GM23248 (cell line): ENCODE results near the gene ENTHD1. TPM values are rescaled to one million over a fixed set of nuclear protein-coding genes. Genes with fewer than 3 reads are reported as not detected.
"Not testable (repeated sequence)": the region's sequence is repeated elsewhere in the genome, so short reads cannot be mapped to it uniquely, and the experiment has no call there.

Source experiments
- DNase-seq: peaks from one replicate; pipeline ENCODE4 v3.0.0-alpha.2; 2015
- H2AFZ ChIP-seq: fragments of 200-600 bp; sonication (generic); 2 replicates; pipeline ENCODE4 v1.6.1; 2016; ENCODE audit warnings: antibody characterized with exemption
- H3F3A ChIP-seq: fragments of 200-600 bp; sonication (generic); 2 replicates; pipeline ENCODE4 v1.6.1; 2016; ENCODE audit warnings: mild to moderate bottlenecking, antibody characterized with exemption, mixed run types; ENCODE audit not compliant: insufficient read depth
- H3K27ac ChIP-seq: fragments of 200-600 bp; sonication (generic); 2 replicates; pipeline ENCODE4 v1.5.1; 2016; ENCODE audit warnings: mild to moderate bottlenecking
- H3K27me3 ChIP-seq: fragments of 200-600 bp; sonication (generic); replicated peaks from 2 replicates; pipeline ENCODE4 v1.6.1; 2016; ENCODE audit warnings: mild to moderate bottlenecking; ENCODE audit not compliant: insufficient read depth
- H3K36me3 ChIP-seq: fragments of 200-600 bp; sonication (generic); 2 replicates; pipeline ENCODE4 v1.6.1; 2016; ENCODE audit warnings: low read depth, mild to moderate bottlenecking
- H3K4me1 ChIP-seq: fragments of 200-600 bp; sonication (generic); 2 replicates; pipeline ENCODE4 v1.6.1; 2016; ENCODE audit warnings: mild to moderate bottlenecking; ENCODE audit not compliant: insufficient read depth
- H3K4me2 ChIP-seq: fragments of 200-600 bp; sonication (generic); one replicate; pipeline ENCODE4 v1.6.1; 2016; ENCODE audit warnings: mild to moderate bottlenecking; ENCODE audit not compliant: unreplicated experiment
- H3K4me3 ChIP-seq: fragments of 200-600 bp; sonication (generic); 2 replicates; pipeline ENCODE4 v1.5.1; 2016; ENCODE audit warnings: mild to moderate bottlenecking
- H3K79me2 ChIP-seq: fragments of 200-600 bp; sonication (generic); 2 replicates; pipeline ENCODE4 v1.6.1; 2016; ENCODE audit warnings: mild to moderate bottlenecking; ENCODE audit not compliant: insufficient read depth
- H3K9ac ChIP-seq: fragments of 200-600 bp; sonication (generic); 2 replicates; pipeline ENCODE4 v1.6.1; 2016; ENCODE audit warnings: mild to moderate bottlenecking
- H3K9me2 ChIP-seq: fragments of 200-600 bp; sonication (generic); 2 replicates; pipeline ENCODE4 v1.6.1; 2016; ENCODE audit warnings: mixed run types, mild to moderate bottlenecking, moderate library complexity; ENCODE audit not compliant: insufficient read depth
- H3K9me3 ChIP-seq: fragments of 200-600 bp; sonication (generic); one replicate; pipeline ENCODE4 v1.6.1; 2017; ENCODE audit warnings: low read depth
- H4K20me1 ChIP-seq: fragments of 200-600 bp; sonication (generic); 2 replicates; pipeline ENCODE4 v1.6.0; 2016; ENCODE audit not compliant: insufficient read depth
- EZH2 ChIP-seq: fragments of 200-600 bp; sonication (generic); IDR thresholded peaks from 2 replicates; pipeline ENCODE4 v1.6.1; 2018; ENCODE audit warnings: antibody characterized with exemption, mild to moderate bottlenecking; ENCODE audit not compliant: insufficient read depth, poor library complexity, severe bottlenecking
- EZH2phosphoT487 ChIP-seq: fragments of 200-600 bp; sonication (generic); IDR thresholded peaks from 2 replicates; pipeline ENCODE4 v1.6.1; 2018; ENCODE audit warnings: antibody characterized with exemption, moderate library complexity, mild to moderate bottlenecking, low read depth; ENCODE audit not compliant: insufficient read depth
- WGBS, 2 experiments: methylation state at CpG; one replicate each; pipeline ENCODE4 v1.1.6; 2015 to 2017; ENCODE audit warnings: low lambda C conversion rate in 2 of 2, low coverage in 1 of 2; ENCODE audit errors: missing lambda C conversion rate in 2 of 2; 5-methylcytosine and 5-hydroxymethylcytosine counted together
- in situ Hi-C: fragments of 300-500 bp; cut with MboI; formaldehyde crosslinking; loops from 2 replicates; pipeline ENCODE4 v1.15.0; 2020
- polyA plus RNA-seq: library from polyadenylated mRNA; unstranded; fragments of >200 nt; fragmentation: Nextera tagmentation; extraction: Ambion mirVana; gene quantifications from 2 replicates; pipeline ENCODE4 v1.2.1, GENCODE V29; 2016
- total RNA-seq: library from RNA; depleted of rRNA; stranded (reverse); fragments of >200 nt; shearing (Covaris generic); gene quantifications from 2 replicates; pipeline ENCODE4 v1.2.3, GENCODE V29; 2014

Gene ENTHD1
- total and polyA plus RNA-seq, 2 experiments from 2014 or later = not detected

DNA sequence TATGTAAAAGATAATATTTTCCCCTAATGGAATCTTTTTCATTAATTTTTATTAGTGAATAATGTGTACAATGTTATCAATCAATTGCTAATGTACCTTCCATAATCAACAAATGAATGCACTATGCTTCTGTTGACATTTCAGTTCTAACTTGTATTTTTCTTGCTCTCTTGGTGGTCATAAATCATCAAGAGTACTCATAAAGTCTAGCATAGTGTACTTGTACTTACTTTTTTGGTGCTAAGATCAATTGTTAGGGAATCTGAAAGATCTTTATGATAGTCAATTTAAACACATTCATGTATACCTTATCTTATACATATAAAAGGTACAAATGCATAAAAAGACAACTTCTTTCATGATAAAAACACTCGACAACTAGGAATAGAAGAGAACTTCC, 10.5 kb downstream of the ENTHD1 start:
- no peak overlapping the region for H3K27ac ChIP-seq
- no peak overlapping the region for H3K9ac ChIP-seq
- H3K4me3 ChIP-seq = no peak overlapping the region
- no peak overlapping the region for H3K4me2 ChIP-seq
- H3F3A ChIP-seq = no peaks in the 10 kb centered on the region
- H3K4me1 ChIP-seq = no peaks in the 10 kb centered on the region
- 79 to 83% methylated on average over 1 of the region's 1 CpG for WGBS, 2 experiments
- no peaks in the 10 kb centered on the region for H4K20me1 ChIP-seq
- H3K9me2 ChIP-seq = no peaks in the 10 kb centered on the region
- H3K79me2 ChIP-seq = no peaks in the 10 kb centered on the region
- H3K27me3 ChIP-seq = peaks cover 29% of the 10 kb centered on the region
- TF ChIP-seq EZH2 (no peak), EZH2phosphoT487 (no peak)
- H3K9me3 ChIP-seq = no peaks in the 10 kb centered on the region
- DNase-seq = no peak
- H2AFZ ChIP-seq = no peak overlapping the region
- in situ Hi-C loops = no loop called here
- no peaks in the 10 kb centered on the region for H3K36me3 ChIP-seq

- H3K27ac ChIP-seq = no peak overlapping the region
- no peaks in the 10 kb centered on the region for H4K20me1 ChIP-seq
- no peak overlapping the region for H3K4me2 ChIP-seq
- no peak overlapping the region for H3K4me3 ChIP-seq
- no peaks in the 10 kb centered on the region for H3K9me3 ChIP-seq
- H3K9ac ChIP-seq = no peak overlapping the region
- H3K79me2 ChIP-seq = no peaks in the 10 kb centered on the region
- H3K4me1 ChIP-seq = no peaks in the 10 kb centered on the region
- H3K9me2 ChIP-seq = no peaks in the 10 kb centered on the region
- no peak overlapping the region for H2AFZ ChIP-seq
- H3F3A ChIP-seq = no peaks in the 10 kb centered on the region
- in situ Hi-C loops = no loop called here
- no peak for TF ChIP-seq EZH2
- no peak for TF ChIP-seq EZH2phosphoT487
- DNase-seq = no peak
- H3K27me3 ChIP-seq = peaks cover 43% of the 10 kb centered on the region
- H3K36me3 ChIP-seq = no peaks in the 10 kb centered on the region
Observed at GRCh38 chr22:39880722-39881121, 12.8 kb downstream of the ENTHD1 start.

GRCh38 chr22:39877079-39877845, 16.3 kb downstream of the ENTHD1 start:
- Histone ChIP-seq H3K27me3 (peaks cover 60% of the 10 kb centered on the region), H4K20me1 (no peaks in the 10 kb centered on the region), H3K9me2 (no peaks in the 10 kb centered on the region), H3K79me2 (no peaks in the 10 kb centered on the region), H3K4me3 (no peak overlapping the region), H3K9ac (no peak overlapping the region), H3K27ac (no peak overlapping the region), H3K36me3 (no peaks in the 10 kb centered on the region), H3F3A (no peaks in the 10 kb centered on the region), H2AFZ (no peak overlapping the region), H3K4me1 (no peaks in the 10 kb centered on the region), H3K4me2 (no peak overlapping the region), H3K9me3 (no peaks in the 10 kb centered on the region)
- WGBS, 2 experiments = 36 to 37% methylated on average over 6 of the region's 6 CpGs
- no peak for TF ChIP-seq EZH2
- TF ChIP-seq EZH2phosphoT487 = no peak
- no peak for DNase-seq
- in situ Hi-C loops = no loop called here

GRCh38 chr22:39875176-39875885, 18.2 kb downstream of the ENTHD1 start:
- H3K9ac ChIP-seq, in situ Hi-C loops, H3F3A ChIP-seq, H3K36me3 ChIP-seq, H3K79me2 ChIP-seq, H3K9me3 ChIP-seq, H3K9me2 ChIP-seq, H4K20me1 ChIP-seq, H3K4me2 ChIP-seq, H2AFZ ChIP-seq, H3K4me1 ChIP-seq, H3K27ac ChIP-seq, H3K4me3 ChIP-seq: not testable (repeated sequence)
- 71 to 73% methylated on average over 36 to 42 of the region's 42 CpGs for WGBS, 2 experiments
- peak; percentile 9 for DNase-seq
- peaks cover 47% of the 10 kb centered on the region for H3K27me3 ChIP-seq

GRCh38 chr22:39873965-39874364, 19.6 kb downstream of the ENTHD1 start:
- Histone ChIP-seq H3K9ac (no peak overlapping the region), H3K27me3 (peaks cover 38% of the 10 kb centered on the region), H3K27ac (no peak overlapping the region), H4K20me1 (no peaks in the 10 kb centered on the region), H3K4me3 (no peak overlapping the region), H3K4me2 (no peak overlapping the region), H2AFZ (no peak overlapping the region), H3K36me3 (no peaks in the 10 kb centered on the region), H3K9me3 (no peaks in the 10 kb centered on the region), H3K4me1 (no peaks in the 10 kb centered on the region), H3K79me2 (no peaks in the 10 kb centered on the region), H3F3A (no peaks in the 10 kb centered on the region), H3K9me2 (no peaks in the 10 kb centered on the region)
- DNase-seq = no peak
- TF ChIP-seq EZH2 (no peak), EZH2phosphoT487 (no peak)
- WGBS, 2 experiments = 0% methylated on average over 1 of the region's 1 CpG
- in situ Hi-C loops = no loop called here
